HTR-8/SVneo (cell line): ENCODE measurements around the gene TRIM26.
"Not testable (repeated sequence)": the region's sequence is repeated elsewhere in the genome, so short reads cannot be mapped to it uniquely, and the experiment has no call there.

Experiments
- DNase-seq: peaks from one replicate; pipeline ENCODE4 v3.0.0; 2011; ENCODE audit warnings: low spot score, mixed read lengths; ENCODE audit not compliant: insufficient read length
- FAIRE-seq: peaks from 2 replicates; lab custom pipeline; 2011; peaks lifted over from hg19 to GRCh38; lab: Jason Lieb, UNC

The TRIM26 gene

DNA sequence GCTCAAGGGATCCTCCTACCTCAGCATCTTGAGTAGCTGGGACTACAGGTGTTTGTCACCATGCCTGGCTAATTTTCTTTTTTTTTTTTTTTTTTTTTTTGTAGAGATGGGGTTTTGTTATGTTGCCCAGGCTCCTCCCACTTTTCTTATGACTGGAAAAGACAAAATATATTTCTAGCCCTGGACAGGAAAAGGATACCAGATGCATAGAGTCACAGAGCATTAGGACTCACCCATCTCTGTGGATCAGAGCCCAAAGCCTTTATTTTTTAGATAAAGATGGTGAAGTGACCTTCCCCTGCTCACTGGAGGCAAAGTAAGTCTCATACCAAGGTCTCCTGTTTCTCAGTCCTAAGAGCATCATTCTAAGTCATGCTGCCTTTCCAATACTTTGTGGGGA, 55.6 kb downstream of the TRIM26 start:
- FAIRE-seq (no peak), DNase-seq (no peak)

DNA sequence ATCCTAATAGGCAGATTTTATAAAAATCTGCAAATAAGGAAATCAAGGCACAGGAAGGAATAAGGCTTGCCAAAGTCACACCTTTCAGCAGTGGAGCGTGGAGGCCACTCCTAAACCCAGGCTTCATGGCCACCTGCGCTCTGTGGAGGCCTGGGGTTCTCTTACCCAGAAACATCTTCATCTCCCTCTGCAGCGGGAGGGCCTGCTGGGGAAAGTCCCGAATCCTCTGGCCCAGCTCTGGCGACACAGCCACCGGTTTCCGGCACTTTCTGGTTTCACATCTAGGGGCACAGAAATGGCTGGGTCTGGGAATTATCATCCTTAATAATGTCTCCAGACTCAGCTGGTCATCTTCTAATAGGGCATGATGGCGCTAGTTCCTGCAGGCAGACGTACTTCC, 56.4 kb downstream of the TRIM26 start:
- no peak for DNase-seq
- no peak for FAIRE-seq

DNA sequence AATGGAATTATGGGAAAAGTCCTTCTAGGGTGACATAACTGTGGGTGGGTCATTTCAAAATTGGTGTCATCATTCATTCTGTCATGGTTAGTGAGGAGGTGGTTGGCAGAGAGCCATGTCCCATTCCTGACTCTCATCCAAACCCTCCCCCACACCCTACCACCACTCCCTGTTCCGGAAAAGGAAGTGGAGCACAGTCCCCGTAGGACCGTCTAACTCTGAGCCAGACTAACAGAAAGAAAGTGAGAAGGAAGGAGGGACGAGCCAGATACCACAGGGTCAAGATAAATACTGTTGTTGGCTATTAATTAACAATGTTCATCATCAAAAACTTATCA, 57.0 kb downstream of the TRIM26 start:
- DNase-seq (peak; percentile 79), FAIRE-seq (peak; percentile 78)

DNA sequence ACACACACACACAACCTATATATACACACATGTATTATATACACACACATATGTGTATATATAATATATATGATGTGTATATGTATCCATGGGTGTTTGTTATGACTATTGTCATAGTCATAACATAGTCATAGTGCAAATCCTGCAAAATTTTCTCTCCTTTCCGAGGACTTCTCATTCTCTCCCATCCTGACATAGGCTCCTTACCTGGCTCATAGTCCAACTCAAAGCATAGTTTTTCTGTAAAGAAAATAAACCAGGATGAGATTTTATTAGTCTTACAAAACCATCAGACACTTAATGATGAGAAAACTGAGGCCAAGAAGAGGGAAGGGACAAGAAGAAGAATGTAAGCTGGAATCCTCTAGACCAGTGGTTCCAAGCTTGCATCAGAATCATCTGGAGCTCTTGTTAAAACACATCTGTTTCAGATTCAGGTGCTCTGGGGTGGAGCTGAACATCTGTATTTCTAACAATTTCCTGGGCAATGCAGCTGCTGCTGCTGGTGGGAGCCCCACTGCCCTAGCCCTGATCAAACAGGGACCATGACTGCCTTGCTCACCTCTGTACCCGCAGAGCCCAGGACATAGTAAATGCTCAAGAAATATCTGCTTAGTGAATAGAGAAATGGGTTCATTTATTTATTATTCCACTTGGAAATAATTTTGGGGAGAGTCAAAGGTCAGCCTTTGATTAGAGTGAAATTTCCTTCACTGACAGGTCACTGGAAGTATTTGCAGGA, 57.5 kb downstream of the TRIM26 start:
- DNase-seq (no peak), FAIRE-seq (no peak)

DNA sequence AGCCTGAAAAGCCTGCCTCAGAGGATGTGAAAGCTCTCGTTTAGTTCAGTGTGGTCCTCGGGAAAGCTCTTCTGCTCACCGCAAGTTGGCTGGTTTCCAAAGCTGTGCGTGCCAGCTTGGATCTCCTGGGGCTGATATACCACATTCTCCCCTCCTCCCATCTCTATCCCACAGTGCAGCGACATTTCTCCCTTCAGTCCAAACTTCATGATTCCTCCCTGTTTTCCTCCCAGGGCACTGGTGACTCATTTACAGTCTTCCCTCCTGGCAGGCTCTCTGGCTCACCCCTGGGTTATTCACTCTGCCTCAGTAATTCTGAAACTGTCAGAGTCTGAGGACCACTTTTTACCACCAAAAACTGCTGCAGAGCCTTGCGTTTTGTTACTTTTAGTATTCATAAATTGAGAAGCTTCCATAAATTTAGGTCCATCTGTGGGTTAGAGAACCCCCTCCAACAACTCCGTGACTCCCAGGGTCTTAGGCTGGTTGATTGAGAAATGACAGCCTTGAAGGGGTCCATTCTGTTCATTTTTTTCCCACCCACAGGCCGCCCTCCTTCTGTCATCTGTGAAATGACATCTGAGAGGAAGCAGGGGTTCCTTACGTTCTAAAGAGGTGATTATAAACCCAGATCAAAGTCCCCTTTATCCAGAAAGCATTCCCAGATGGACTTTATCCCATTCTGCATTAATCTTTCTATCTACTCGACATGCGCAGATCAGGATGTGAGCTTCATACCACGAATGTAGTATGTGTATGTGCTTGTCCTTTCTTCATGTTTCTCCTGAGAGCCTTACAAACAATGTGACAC, 58.3 kb downstream of the TRIM26 start:
- DNase-seq (peak; percentile 87), FAIRE-seq (peak; percentile 78)

DNA sequence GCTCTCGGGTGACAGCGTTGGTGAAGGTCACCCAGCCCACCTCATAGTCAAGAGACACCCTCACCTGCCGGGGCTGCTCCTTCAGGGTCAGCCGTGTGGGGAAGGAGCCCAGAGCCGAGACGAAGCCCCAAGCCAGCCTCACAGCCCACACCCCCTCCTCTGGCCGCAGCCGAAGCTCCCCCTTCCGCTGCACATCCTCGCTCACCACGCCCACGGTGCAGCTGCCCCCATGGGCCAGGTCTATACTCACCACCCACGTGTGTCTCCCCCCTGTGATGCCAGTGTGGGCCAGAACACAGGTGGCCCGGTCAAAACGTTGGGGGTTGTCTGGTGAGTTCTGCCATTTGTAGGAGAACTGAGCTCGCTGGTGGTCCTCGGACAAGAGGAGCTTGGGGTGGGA, 59.1 kb downstream of the TRIM26 start:
- FAIRE-seq (no peak), DNase-seq (no peak)

DNA sequence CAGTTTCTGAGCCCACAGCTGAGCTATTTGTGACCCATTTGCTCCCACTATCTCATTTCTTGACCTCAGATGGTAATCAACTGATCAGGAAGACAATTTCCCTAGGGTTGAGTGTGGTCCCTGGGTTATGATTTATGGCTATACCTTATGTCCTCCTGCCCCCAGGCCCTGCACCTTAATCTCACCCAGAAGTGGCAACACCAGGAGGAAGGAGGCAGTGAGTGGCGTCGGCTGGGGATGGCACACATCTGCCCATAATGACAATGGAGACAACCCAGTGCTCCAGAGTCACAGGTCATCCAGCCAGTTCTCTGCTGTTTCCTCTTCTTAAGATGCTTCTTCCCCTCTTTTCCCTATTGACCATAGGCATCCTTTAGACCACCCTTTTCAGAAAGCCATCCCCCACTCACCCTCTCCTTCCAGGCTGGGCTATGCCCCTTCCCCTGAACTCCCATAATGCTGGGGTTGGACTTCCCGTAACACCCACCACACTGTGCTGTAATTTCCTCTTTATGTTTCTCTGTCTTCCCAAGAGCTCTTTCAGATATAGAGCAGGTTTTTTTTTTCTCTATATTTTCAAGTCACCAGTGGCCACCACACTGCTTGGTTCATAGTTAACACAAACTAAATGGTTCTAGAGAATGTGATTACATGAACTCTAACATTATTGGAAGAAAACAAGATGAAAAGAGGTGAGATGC, 60.1 kb downstream of the TRIM26 start:
- DNase-seq (no peak), FAIRE-seq (no peak)

- FAIRE-seq (no peak), DNase-seq (no peak)
Measured at GRCh38 chr6:30152016-30152673, 61.1 kb downstream of the TRIM26 start.

- no peak for DNase-seq
- FAIRE-seq, result no peak
Measured at GRCh38 chr6:30151580-30151979, 61.6 kb downstream of the TRIM26 start.

GRCh38 chr6:30150671-30151395, 62.4 kb downstream of the TRIM26 start:
- FAIRE-seq (no peak), DNase-seq (no peak)

GRCh38 chr6:30149858-30150550, 63.2 kb downstream of the TRIM26 start:
- DNase-seq, result no peak
- no peak for FAIRE-seq

- DNase-seq (no peak), FAIRE-seq (no peak)
Measured at GRCh38 chr6:30149234-30149633, 64.0 kb downstream of the TRIM26 start.

- DNase-seq, result no peak
- no peak for FAIRE-seq
Measured at GRCh38 chr6:30147096-30147495, 66.1 kb downstream of the TRIM26 start.

DNA sequence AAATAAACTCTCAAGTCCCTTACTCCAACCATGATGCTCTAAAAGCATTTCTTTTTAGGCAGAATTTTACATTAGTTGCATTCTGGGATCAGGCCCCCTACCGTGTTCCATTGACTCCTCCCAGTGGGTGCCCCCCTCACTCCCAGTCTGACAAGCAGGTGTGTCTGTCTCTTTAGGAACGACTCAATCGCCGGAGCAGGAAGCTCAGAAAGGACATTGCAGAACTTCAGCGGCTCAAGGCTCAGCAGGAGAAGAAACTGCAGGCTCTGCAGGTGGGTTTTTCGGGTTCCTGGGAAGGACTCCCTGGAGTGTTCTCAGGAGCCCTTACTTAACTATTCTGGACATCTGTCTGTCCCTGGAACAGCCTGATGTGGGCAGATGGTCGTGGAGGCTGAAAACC, 67.4 kb downstream of the TRIM26 start:
- FAIRE-seq (no peak), DNase-seq (no peak)

DNA sequence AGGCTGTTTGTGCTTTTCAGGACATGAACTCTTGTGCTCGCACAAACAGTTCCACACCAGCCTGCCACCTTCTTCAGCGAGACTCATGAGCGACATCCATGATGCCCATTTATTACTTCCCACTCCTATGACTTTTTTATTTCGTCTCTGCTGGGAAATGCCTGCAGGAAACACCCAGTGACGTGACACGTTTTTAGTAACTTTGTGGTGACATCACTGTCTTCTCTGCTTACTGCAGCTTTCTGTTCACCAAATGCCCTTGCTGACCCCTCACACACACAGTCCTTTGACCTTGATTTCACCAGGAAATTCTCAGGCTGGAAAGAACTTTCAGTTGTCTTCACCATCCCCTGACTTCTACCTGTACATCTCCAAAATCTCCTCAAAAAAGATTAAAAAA, 68.4 kb downstream of the TRIM26 start:
- DNase-seq, result no peak

DNA sequence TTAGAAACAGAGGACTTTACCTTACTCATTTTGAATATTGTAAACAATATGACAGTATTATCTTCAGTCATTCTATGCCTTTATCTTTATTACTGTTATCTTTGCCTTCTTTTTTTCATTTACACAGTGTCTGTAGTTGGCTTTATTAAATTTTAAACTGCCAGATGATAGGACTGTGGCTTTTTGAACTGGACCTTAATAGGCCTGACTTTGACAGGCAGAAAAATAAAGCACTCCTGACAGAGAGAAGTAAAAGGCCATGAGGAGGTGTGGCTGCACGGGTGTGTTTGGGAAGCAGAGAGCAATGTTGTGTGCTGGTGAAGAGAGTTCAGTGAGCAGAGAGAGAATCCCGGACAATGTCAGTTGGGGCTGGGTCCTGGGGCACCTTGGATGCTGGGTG, 69.4 kb downstream of the TRIM26 start:
- FAIRE-seq, result no peak
- DNase-seq, result no peak

More for the DNA sequence above, 68.4 kb downstream of the TRIM26 start:
- FAIRE-seq, result no peak

- DNase-seq, result no peak
- no peak for FAIRE-seq
Measured at GRCh38 chr6:30142665-30143064, 70.5 kb downstream of the TRIM26 start.

GRCh38 chr6:30140240-30140639, 73.0 kb downstream of the TRIM26 start:
- not testable (repeated sequence) for DNase-seq, FAIRE-seq

- FAIRE-seq (no peak), DNase-seq (no peak)
Measured at GRCh38 chr6:30136570-30137286, 76.5 kb downstream of the TRIM26 start.
